ENCODE results near the gene SIRT4.

- TF ChIP-seq POLR2A (IDR thresholded peaks at IDR 0.05; ENCODE audit: control extremely low read depth in 1 of 2, low read depth in 2 of 2, low read length in 2 of 2) (no peak), CHD2 (IDR thresholded peaks at IDR 0.05; ENCODE audit: low read length) (no peak), BACH1 (IDR thresholded peaks at IDR 0.05; ENCODE audit: low read length) (no peak)
Measured at GRCh38 chr12:120347766-120348165, 45.6 kb downstream of the SIRT4 start.

All from H1 (cell line).